ENCODE results near the gene MOB2. TPM values are rescaled to one million over a fixed set of nuclear protein-coding genes. Genes with fewer than 3 reads are reported as not detected.

Gene MOB2
- total RNA-seq, 2 experiments from 2014 or later: 37.0 to 38.3 TPM

GRCh38 chr11:1502168-1502953 is 15.8 kb upstream of the MOB2 start:
- ChIA-PET POLR2A (no interaction called here), CTCF (no interaction called here)
- intact Hi-C loops (cut with DNase I, micrococcal nuclease): no loop called here
- no peaks in the 10 kb centered on the region for H3K27me3 ChIP-seq (ENCODE audit: control insufficient read depth in 1 of 2, insufficient read depth in 2 of 2, low read length in 2 of 2)
- no peak for DNase-seq
- no peak for ATAC-seq (ENCODE audit: poor library complexity)
- H3K9me3 ChIP-seq (ENCODE audit: control insufficient read depth in 1 of 2, insufficient read depth in 1 of 2, low read length in 2 of 2): peaks cover 0 to 10% of the 10 kb centered on the region in 2 experiments
- peaks cover 30% of the 10 kb centered on the region for H3K36me3 Mint-ChIP-seq (ENCODE audit: low read depth)
- no peak for TF ChIP-seq CTCF (IDR thresholded peaks at IDR 0.05)
- H3K36me3 ChIP-seq (ENCODE audit: insufficient read depth, low read length): peaks cover 14% of the 10 kb centered on the region
- no peak overlapping the region for H3K4me3 Mint-ChIP-seq
- no peaks in the 10 kb centered on the region for H3K9me3 Mint-ChIP-seq
- no peak overlapping the region for H3K27ac Mint-ChIP-seq
- peaks cover 46% of the 10 kb centered on the region for H3K4me1 Mint-ChIP-seq (ENCODE audit: low read depth)
- H3K4me3 ChIP-seq (ENCODE audit: low read length): no peak overlapping the region
- no peaks in the 10 kb centered on the region for H3K27me3 Mint-ChIP-seq
- no peak overlapping the region for H3K27ac ChIP-seq (ENCODE audit: low read depth in 1 of 2, low read length in 2 of 2)
- H3K4me1 ChIP-seq (ENCODE audit: insufficient read depth, low read length): peaks cover 34% of the 10 kb centered on the region

GRCh38 chr11:1501421-1502167 is 15.0 kb upstream of the MOB2 start:
- no peak overlapping the region for H3K27ac Mint-ChIP-seq
- H3K36me3 Mint-ChIP-seq (ENCODE audit: low read depth): peaks cover 34% of the 10 kb centered on the region
- no peak overlapping the region for H3K4me3 ChIP-seq (ENCODE audit: low read length)
- no peaks in the 10 kb centered on the region for H3K27me3 ChIP-seq (ENCODE audit: control insufficient read depth in 1 of 2, insufficient read depth in 2 of 2, low read length in 2 of 2)
- TF ChIP-seq CTCF (IDR thresholded peaks at IDR 0.05): no peak
- no peak overlapping the region for H3K27ac ChIP-seq (ENCODE audit: low read depth in 1 of 2, low read length in 2 of 2)
- H3K4me1 Mint-ChIP-seq (ENCODE audit: low read depth): peaks cover 54% of the 10 kb centered on the region
- no peaks in the 10 kb centered on the region for H3K9me3 Mint-ChIP-seq
- ChIA-PET POLR2A (no interaction called here), CTCF (no interaction called here)
- H3K36me3 ChIP-seq (ENCODE audit: insufficient read depth, low read length): peaks cover 14% of the 10 kb centered on the region
- no peaks in the 10 kb centered on the region for H3K27me3 Mint-ChIP-seq
- H3K9me3 ChIP-seq (ENCODE audit: control insufficient read depth in 1 of 2, insufficient read depth in 1 of 2, low read length in 2 of 2): peaks cover 0 to 10% of the 10 kb centered on the region in 2 experiments
- no peak overlapping the region for H3K4me3 Mint-ChIP-seq
- ATAC-seq (ENCODE audit: poor library complexity) (no peak), DNase-seq (no peak)
- intact Hi-C loops (cut with DNase I, micrococcal nuclease): no loop called here
- peaks cover 32% of the 10 kb centered on the region for H3K4me1 ChIP-seq (ENCODE audit: insufficient read depth, low read length)

GRCh38 chr11:1500466-1501420 is 14.2 kb upstream of the MOB2 start:
- Histone ChIP-seq H3K27ac (ENCODE audit: low read depth in 1 of 2, low read length in 2 of 2) (no peak overlapping the region), H3K36me3 (ENCODE audit: insufficient read depth, low read length) (peaks cover 14% of the 10 kb centered on the region), H3K4me3 (ENCODE audit: low read length) (no peak overlapping the region), H3K4me1 (ENCODE audit: insufficient read depth, low read length) (peaks cover 31% of the 10 kb centered on the region), H3K27me3 (ENCODE audit: control insufficient read depth in 1 of 2, insufficient read depth in 2 of 2, low read length in 2 of 2) (no peaks in the 10 kb centered on the region), H3K9me3 (ENCODE audit: control insufficient read depth in 1 of 2, insufficient read depth in 1 of 2, low read length in 2 of 2) (peaks cover 0 to 10% of the 10 kb centered on the region in 2 experiments)
- intact Hi-C loops (cut with DNase I, micrococcal nuclease): no loop called here
- Mint-ChIP-seq H3K9me3 (no peaks in the 10 kb centered on the region), H3K4me3 (no peak overlapping the region), H3K27ac (peak overlapping the region; percentile 44), H3K27me3 (no peaks in the 10 kb centered on the region), H3K4me1 (ENCODE audit: low read depth) (peaks cover 58% of the 10 kb centered on the region), H3K36me3 (ENCODE audit: low read depth) (peaks cover 34% of the 10 kb centered on the region)
- no peak for TF ChIP-seq CTCF (IDR thresholded peaks at IDR 0.05)
- ATAC-seq (ENCODE audit: poor library complexity) (no peak), DNase-seq (no peak)
- CTCF ChIA-PET: no interaction called here
- POLR2A ChIA-PET: no interaction called here
